ENCODE measurements around the gene AOC3. TPM values are rescaled to one million over a fixed set of nuclear protein-coding genes. Genes with fewer than 3 reads are reported as not detected.

Gene AOC3
- 10 to 100 TPM in 1 of 2 donors, 1 to 10 TPM in 1; 5.3 to 28.3 TPM for total RNA-seq

- no peaks in the 10 kb centered on the region for H3K36me3 ChIP-seq
- H3K4me3 ChIP-seq: no peak within 1 kb of the TSS
- intact Hi-C loops (cut with DNase I): no loop called here
- peak within 1 kb of the TSS; percentile 12 for H3K27ac ChIP-seq
- H3K4me1 ChIP-seq: no peaks in the 10 kb centered on the region
- no peaks in the 10 kb centered on the region for H3K27me3 ChIP-seq
- peak; percentile 33 for DNase-seq
- H3K9ac ChIP-seq (ENCODE audit: low read depth in 2 of 2, low read length in 2 of 2): peak within 1 kb of the TSS; percentile 20 to 47
- no peaks in the 10 kb centered on the region for H3K9me3 ChIP-seq
- no peak for TF ChIP-seq CTCF (IDR thresholded peaks at IDR 0.05)
Observed at GRCh38 chr17:42850954-42851353, at the start of gene AOC3. Gene AOC3 (plus strand): TSS chr17:42851199. CDS start chr17:42851344, 145 bp downstream.

GRCh38 chr17:42803074-42803883 lies 47.7 kb upstream of the AOC3 start:
- intact Hi-C loops (cut with DNase I): no loop called here
- Histone ChIP-seq H3K36me3 (no peaks in the 10 kb centered on the region), H3K4me3 (no peak overlapping the region), H3K27me3 (no peaks in the 10 kb centered on the region), H3K9me3 (no peaks in the 10 kb centered on the region), H3K4me1 (peaks cover 5% of the 10 kb centered on the region), H3K9ac (ENCODE audit: low read depth in 2 of 2, low read length in 2 of 2) (peak overlapping the region in 1 of 2 donors; percentile 42), H3K27ac (peak overlapping the region; percentile 68)
- DNase-seq: no peak
- TF ChIP-seq CTCF (IDR thresholded peaks at IDR 0.05): no peak

- Histone ChIP-seq H3K27me3 (no peaks in the 10 kb centered on the region), H3K36me3 (no peaks in the 10 kb centered on the region), H3K9me3 (no peaks in the 10 kb centered on the region), H3K4me3 (no peak overlapping the region), H3K4me1 (peaks cover 5% of the 10 kb centered on the region), H3K9ac (ENCODE audit: low read depth in 2 of 2, low read length in 2 of 2) (peak overlapping the region in 1 of 2 donors; percentile 16), H3K27ac (peak overlapping the region; percentile 68)
- intact Hi-C loops (cut with DNase I): no loop called here
- no peak for DNase-seq
- TF ChIP-seq CTCF (IDR thresholded peaks at IDR 0.05): no peak
Observed at GRCh38 chr17:42804918-42805367, 46.1 kb upstream of the AOC3 start.

- Histone ChIP-seq H3K27ac (peak overlapping the region; percentile 68), H3K4me3 (no peak overlapping the region), H3K36me3 (peaks cover 5% of the 10 kb centered on the region), H3K4me1 (peaks cover 5% of the 10 kb centered on the region), H3K9ac (ENCODE audit: low read depth in 2 of 2, low read length in 2 of 2) (peak overlapping the region in 1 of 2 donors; percentile 49), H3K27me3 (no peaks in the 10 kb centered on the region), H3K9me3 (no peaks in the 10 kb centered on the region)
- DNase-seq: no peak
- no peak for TF ChIP-seq CTCF (IDR thresholded peaks at IDR 0.05)
- intact Hi-C loops (cut with DNase I): no loop called here
Observed at GRCh38 chr17:42806249-42806648, 44.8 kb upstream of the AOC3 start.

- DNase-seq: no peak
- Histone ChIP-seq H3K27ac (no peak overlapping the region), H3K9me3 (no peaks in the 10 kb centered on the region), H3K4me1 (no peaks in the 10 kb centered on the region), H3K4me3 (no peak overlapping the region), H3K36me3 (peaks cover 10% of the 10 kb centered on the region), H3K27me3 (no peaks in the 10 kb centered on the region), H3K9ac (ENCODE audit: low read depth in 2 of 2, low read length in 2 of 2) (no peak overlapping the region)
- no peak for TF ChIP-seq CTCF (IDR thresholded peaks at IDR 0.05)
- intact Hi-C loops (cut with DNase I): no loop called here
Observed at GRCh38 chr17:42809250-42809649, 41.7 kb upstream of the AOC3 start.

All from colonic mucosa (tissue), 4 donors.